ACC112 (cell line): ENCODE measurements around the gene FBXL19.
A peak's percentile ranks its signal among the peaks of the same experiment; 100 is the strongest.

Experiments used
- H2AFZ ChIP-seq: fragments of 200-600 bp; sonication (generic); one replicate; pipeline ENCODE4 v1.6.0; 2017; ENCODE audit warnings: antibody characterized with exemption, low read length; ENCODE audit not compliant: unreplicated experiment
- H3K27ac ChIP-seq: fragments of 200-600 bp; sonication (generic); 2 replicates; pipeline ENCODE4 v1.5.1; 2014; ENCODE audit warnings: low read depth, mild to moderate bottlenecking, antibody characterized with exemption, low read length, moderate library complexity
- H3K27me3 ChIP-seq: fragments of 200-600 bp; sonication (generic); 2 replicates; pipeline ENCODE4 v1.6.1; 2014; ENCODE audit warnings: mild to moderate bottlenecking, antibody characterized with exemption, low read length, moderate library complexity, mixed read lengths; ENCODE audit not compliant: insufficient read depth
- H3K36me3 ChIP-seq: fragments of 200-600 bp; sonication (generic); 2 replicates; pipeline ENCODE4 v1.6.1; 2016; ENCODE audit warnings: mild to moderate bottlenecking, antibody characterized with exemption, low read length, moderate library complexity, mixed read lengths; ENCODE audit not compliant: insufficient read depth
- H3K4me1 ChIP-seq: fragments of 200-600 bp; sonication (generic); one replicate; pipeline ENCODE4 v1.6.1; 2016; ENCODE audit warnings: low read length, mixed read lengths; ENCODE audit not compliant: insufficient read depth, unreplicated experiment, control insufficient read depth
- H3K4me3 ChIP-seq: fragments of 200-600 bp; sonication (generic); 2 replicates; pipeline ENCODE4 v1.5.1; 2014; ENCODE audit warnings: mild to moderate bottlenecking, low read depth, low read length
- H3K79me2 ChIP-seq: fragments of 200-600 bp; sonication (generic); one replicate; pipeline ENCODE4 v1.6.0; 2016; ENCODE audit warnings: low read length; ENCODE audit not compliant: control insufficient read depth, unreplicated experiment, insufficient read depth

FBXL19 gene

DNA sequence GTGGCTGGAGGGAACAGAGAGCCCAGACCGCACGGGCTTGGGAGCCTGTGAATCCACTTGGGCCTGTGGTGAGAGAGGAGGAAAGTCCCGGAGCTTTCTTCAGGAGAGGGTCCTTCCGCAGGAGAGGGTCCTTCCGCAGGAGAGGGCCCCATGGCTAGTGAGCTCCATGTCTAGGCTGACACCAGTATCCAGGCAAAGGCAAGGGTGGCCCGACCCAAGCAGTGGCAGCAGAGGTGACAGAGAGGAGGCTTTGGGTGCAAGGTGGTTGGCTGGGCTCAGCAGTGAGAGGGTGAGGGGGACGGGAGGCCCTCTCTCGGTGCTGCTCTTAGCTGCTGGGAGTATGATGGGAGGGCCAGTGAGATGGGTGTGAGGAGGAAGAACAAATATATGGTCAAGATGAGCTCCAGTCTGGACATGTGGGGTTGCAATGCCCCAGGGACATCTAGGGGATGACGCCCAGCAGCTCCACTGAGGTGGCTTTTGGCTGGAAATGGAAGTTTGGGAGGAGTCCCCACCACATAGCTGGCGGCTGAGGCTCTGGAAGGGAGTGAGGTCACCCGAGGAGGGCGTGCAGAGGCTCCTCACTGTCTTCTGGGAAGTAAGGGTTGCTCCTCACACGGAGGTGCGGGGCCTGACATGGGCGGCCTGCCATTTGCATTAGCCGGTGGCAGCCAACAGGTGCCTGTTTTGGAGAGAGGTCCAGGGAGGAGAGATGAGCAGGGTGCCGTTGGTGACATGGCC, 59.3 kb downstream of the FBXL19 start:
- Histone ChIP-seq H3K36me3 (peaks cover 4% of the 10 kb centered on the region; the same call in 1 of the 2 replicates), H3K4me1 (peaks cover 21% of the 10 kb centered on the region), H3K27me3 (no peaks in the 10 kb centered on the region), H3K27ac (no peak overlapping the region), H2AFZ (no peak overlapping the region), H3K4me3 (no peak overlapping the region), H3K79me2 (no peaks in the 10 kb centered on the region)

GRCh38 chr16:30983289-30983889, 60.0 kb downstream of the FBXL19 start:
- Histone ChIP-seq H3K79me2 (no peaks in the 10 kb centered on the region), H3K27ac (no peak overlapping the region), H3K36me3 (peaks cover 3% of the 10 kb centered on the region; the same call in 1 of the 2 replicates), H3K4me1 (peaks cover 21% of the 10 kb centered on the region), H3K4me3 (no peak overlapping the region), H3K27me3 (no peaks in the 10 kb centered on the region), H2AFZ (no peak overlapping the region)

DNA sequence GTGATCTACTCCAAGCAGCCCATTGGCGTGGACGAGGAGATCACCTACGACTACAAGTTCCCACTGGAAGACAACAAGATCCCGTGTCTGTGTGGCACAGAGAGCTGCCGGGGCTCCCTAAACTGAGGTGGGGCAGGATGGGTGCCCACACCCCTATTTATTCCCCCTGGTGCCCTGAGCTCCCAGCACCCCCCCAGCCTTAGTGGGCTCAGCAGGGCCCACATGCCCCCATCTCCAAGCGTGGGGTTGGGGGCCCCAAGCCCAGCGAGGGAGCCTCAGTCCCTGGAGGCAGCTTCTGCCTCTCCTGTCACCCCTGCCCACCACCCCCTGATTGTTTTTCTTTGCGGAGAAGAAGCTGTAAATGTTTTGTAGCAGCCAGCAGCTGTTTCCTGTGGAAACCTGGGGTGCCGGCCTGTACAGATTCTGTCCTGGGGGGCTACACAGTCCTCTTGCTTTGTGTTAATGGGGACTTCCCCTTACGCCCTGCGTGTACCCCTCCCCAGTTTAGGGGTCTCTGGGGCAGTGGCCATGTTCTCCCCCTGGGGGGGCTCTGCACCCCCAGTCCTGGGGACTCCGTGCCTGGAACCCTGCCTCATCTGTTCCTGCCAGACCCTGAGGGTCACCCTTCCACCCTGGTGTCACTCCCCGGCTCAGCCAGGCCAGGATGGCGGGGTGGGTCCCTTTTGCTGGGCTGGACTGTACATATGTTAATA, 60.7 kb downstream of the FBXL19 start:
- no peak overlapping the region for H3K27ac ChIP-seq
- peaks cover 21% of the 10 kb centered on the region for H3K4me1 ChIP-seq
- no peak overlapping the region for H3K4me3 ChIP-seq
- H2AFZ ChIP-seq: no peak overlapping the region
- no peaks in the 10 kb centered on the region for H3K79me2 ChIP-seq
- no peaks in the 10 kb centered on the region for H3K27me3 ChIP-seq
- no peaks in the 10 kb centered on the region; the same call in 1 of the 2 replicates for H3K36me3 ChIP-seq

DNA sequence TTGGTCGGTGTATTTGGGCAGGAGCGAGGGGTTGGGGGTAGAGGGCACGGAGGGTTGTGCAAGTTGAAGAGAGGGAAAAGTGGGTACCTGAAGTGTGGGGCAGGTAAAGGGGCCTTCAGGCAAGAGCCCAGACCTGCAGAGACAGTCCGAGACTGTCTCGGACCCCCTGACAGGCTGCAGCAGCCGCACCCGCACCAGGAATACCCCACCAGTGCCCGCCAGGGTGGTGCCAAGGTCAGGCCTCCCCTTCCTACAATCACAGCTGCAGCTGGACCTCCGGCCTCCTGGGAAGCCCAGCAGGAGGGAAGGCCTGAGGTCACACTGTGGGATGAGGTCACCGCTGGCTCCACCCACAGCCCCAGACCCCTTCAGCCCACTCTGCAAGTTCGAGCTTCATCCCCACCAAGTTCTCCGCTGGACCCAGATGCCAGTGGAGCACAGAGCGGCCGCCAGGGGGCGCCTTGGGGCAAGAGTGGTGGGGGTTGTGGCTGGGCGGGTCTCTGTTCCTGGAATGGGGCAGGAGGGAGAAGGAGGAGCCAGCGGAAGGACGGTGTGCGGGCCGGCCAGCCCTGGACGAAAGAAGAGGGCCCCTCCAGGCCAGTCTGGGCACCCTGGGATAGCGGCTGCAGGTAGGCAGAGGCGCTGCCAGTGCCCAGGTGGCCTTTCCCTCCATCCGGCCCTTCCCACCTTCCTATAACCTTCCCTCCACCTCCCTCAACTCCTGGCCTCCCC, 61.5 kb downstream of the FBXL19 start, which contains the start of gene HSD3B7:
Gene HSD3B7, plus strand, starts transcription at position 539 of the 732 bp plus-strand sequence. CDS start 452 bp downstream, outside the sequence.
- Histone ChIP-seq H3K27ac (no peak within 1 kb of the TSS), H3K79me2 (no peaks in the 10 kb centered on the region), H3K27me3 (no peaks in the 10 kb centered on the region), H2AFZ (no peak within 1 kb of the TSS), H3K4me1 (peaks cover 21% of the 10 kb centered on the region), H3K4me3 (peak within 1 kb of the TSS; percentile 60), H3K36me3 (no peaks in the 10 kb centered on the region; the same call in 1 of the 2 replicates)

DNA sequence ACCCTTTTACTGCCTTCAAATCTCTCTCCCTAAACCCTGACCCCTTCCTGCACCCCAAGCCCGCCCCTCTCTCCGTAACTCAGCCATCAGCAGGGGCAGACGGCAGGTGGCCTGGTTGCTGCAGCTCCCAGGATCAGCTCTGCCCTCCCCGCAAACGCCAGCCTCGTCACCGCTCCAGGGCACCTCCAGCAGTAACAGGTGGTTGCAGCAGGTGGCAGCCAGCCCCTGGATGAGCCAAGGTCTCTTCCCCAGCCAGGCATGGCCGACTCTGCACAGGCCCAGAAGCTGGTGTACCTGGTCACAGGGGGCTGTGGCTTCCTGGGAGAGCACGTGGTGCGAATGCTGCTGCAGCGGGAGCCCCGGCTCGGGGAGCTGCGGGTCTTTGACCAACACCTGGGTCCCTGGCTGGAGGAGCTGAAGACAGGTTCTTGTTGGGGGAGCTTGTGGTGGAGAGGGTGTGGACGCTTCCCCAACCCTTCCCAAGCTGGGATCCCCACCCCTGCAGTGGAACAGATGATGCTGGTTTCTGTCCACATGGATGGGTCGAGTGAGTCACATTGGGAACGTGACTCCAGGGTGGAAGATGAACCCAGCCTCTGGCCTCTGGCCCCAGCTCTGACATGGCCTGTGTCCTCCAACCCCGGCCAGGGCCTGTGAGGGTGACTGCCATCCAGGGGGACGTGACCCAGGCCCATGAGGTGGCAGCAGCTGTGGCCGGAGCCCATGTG, 62.2 kb downstream of the FBXL19 start:
- Histone ChIP-seq H3K27ac (no peak overlapping the region), H2AFZ (no peak overlapping the region), H3K36me3 (no peaks in the 10 kb centered on the region; the same call in 1 of the 2 replicates)

DNA sequence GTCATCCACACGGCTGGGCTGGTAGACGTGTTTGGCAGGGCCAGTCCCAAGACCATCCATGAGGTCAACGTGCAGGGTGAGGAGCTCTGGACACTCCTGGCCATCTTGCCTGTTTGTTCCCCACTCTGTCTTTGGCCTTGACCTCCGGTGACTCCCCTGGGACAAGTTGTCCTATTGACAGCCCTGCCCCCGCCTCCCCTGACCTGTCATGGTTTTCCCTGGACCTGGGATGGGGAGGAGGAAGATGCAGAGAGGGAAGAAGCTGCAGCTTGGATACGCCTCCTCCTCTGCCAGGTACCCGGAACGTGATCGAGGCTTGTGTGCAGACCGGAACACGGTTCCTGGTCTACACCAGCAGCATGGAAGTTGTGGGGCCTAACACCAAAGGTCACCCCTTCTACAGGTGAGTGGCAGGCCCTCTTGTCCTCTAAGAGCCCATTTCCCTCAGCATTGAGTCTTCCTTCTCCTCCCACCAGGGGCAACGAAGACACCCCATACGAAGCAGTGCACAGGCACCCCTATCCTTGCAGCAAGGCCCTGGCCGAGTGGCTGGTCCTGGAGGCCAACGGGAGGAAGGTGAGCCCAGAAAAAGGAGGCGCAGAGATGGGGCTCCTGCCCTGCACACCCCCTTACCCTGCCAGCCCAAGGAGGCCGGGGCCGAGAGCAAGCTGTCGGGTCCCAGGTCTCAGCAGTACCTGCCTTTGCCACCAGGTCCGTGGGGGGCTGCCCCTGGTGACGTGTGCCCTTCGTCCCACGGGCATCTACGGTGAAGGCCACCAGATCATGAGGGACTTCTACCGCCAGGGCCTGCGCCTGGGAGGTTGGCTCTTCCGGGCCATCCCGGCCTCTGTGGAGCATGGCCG, 63.0 kb downstream of the FBXL19 start:
- H3K4me3 ChIP-seq: no peak overlapping the region
- H3K4me1 ChIP-seq: peaks cover 21% of the 10 kb centered on the region
- H3K36me3 ChIP-seq: no peaks in the 10 kb centered on the region; the same call in 1 of the 2 replicates
- no peaks in the 10 kb centered on the region for H3K27me3 ChIP-seq
- H2AFZ ChIP-seq: no peak overlapping the region
- no peak overlapping the region for H3K27ac ChIP-seq
- H3K79me2 ChIP-seq: no peaks in the 10 kb centered on the region

More for the DNA sequence above, 62.2 kb downstream of the FBXL19 start:
- Histone ChIP-seq H3K79me2 (no peaks in the 10 kb centered on the region), H3K4me3 (peak overlapping the region; percentile 60), H3K27me3 (no peaks in the 10 kb centered on the region), H3K4me1 (peaks cover 21% of the 10 kb centered on the region)

DNA sequence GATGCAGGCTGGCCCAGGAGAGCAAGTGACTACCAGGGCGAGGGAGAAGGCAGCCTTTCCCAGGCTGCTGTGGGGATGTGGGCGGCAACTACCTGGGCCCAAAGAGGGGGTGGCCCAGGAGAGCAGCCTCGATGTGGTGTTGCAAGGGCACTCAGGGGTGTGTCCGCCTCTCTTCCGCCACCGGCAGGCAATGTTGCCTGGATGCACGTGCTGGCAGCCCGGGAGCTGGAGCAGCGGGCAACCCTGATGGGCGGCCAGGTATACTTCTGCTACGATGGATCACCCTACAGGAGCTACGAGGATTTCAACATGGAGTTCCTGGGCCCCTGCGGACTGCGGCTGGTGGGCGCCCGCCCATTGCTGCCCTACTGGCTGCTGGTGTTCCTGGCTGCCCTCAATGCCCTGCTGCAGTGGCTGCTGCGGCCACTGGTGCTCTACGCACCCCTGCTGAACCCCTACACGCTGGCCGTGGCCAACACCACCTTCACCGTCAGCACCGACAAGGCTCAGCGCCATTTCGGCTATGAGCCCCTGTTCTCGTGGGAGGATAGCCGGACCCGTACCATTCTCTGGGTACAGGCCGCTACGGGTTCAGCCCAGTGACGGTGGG, 64.3 kb downstream of the FBXL19 start:
- no peak overlapping the region for H2AFZ ChIP-seq
- H3K79me2 ChIP-seq: no peaks in the 10 kb centered on the region
- no peak overlapping the region for H3K4me3 ChIP-seq
- H3K27ac ChIP-seq: no peak overlapping the region
- H3K36me3 ChIP-seq: no peaks in the 10 kb centered on the region; the same call in 1 of the 2 replicates
- peaks cover 18% of the 10 kb centered on the region for H3K4me1 ChIP-seq
- no peaks in the 10 kb centered on the region for H3K27me3 ChIP-seq

DNA sequence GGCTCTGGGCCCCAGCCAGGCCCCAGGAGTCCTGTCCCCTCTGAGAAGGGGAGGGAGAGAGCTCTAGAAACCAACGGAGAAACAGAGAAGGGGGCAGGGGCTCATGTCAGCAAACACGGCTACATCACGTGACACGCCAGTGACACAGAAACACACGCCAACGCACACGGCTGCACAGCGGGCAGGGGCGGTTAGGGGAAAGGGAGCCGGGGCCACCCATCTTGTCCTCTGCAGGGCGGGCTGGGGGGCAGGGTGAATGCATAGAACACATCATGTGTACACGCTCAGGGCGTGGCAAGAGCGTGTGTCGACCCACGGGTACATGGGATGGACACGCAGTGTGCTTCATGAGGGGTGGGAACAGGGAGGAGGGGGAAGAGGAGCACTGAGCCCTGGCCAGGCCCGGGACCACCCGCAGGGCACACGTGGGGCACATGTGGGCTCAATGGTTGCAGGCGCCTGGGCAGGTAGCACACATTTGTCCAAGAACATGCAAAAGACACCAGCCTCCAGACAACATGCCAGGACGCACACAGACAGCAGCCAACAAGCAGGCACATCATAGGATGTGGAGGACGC, 66.2 kb downstream of the FBXL19 start:
- no peaks in the 10 kb centered on the region for H3K27me3 ChIP-seq
- no peak overlapping the region for H3K4me3 ChIP-seq

GRCh38 chr16:30990105-30990504, 66.7 kb downstream of the FBXL19 start:
- H3K4me3 ChIP-seq: no peak overlapping the region
- peaks cover 10% of the 10 kb centered on the region for H3K4me1 ChIP-seq
- no peak overlapping the region for H3K27ac ChIP-seq
- no peaks in the 10 kb centered on the region for H3K36me3 ChIP-seq
- H3K27me3 ChIP-seq: no peaks in the 10 kb centered on the region
- H3K79me2 ChIP-seq: no peaks in the 10 kb centered on the region
- H2AFZ ChIP-seq: no peak overlapping the region

More for the DNA sequence above, 66.2 kb downstream of the FBXL19 start:
- H3K27ac ChIP-seq: no peak overlapping the region
- no peak overlapping the region for H2AFZ ChIP-seq
- H3K4me1 ChIP-seq: peaks cover 11% of the 10 kb centered on the region
- H3K79me2 ChIP-seq: no peaks in the 10 kb centered on the region
- H3K36me3 ChIP-seq: no peaks in the 10 kb centered on the region
